Measurements from ENCODE around the gene UBA52.

The UBA52 gene

DNA sequence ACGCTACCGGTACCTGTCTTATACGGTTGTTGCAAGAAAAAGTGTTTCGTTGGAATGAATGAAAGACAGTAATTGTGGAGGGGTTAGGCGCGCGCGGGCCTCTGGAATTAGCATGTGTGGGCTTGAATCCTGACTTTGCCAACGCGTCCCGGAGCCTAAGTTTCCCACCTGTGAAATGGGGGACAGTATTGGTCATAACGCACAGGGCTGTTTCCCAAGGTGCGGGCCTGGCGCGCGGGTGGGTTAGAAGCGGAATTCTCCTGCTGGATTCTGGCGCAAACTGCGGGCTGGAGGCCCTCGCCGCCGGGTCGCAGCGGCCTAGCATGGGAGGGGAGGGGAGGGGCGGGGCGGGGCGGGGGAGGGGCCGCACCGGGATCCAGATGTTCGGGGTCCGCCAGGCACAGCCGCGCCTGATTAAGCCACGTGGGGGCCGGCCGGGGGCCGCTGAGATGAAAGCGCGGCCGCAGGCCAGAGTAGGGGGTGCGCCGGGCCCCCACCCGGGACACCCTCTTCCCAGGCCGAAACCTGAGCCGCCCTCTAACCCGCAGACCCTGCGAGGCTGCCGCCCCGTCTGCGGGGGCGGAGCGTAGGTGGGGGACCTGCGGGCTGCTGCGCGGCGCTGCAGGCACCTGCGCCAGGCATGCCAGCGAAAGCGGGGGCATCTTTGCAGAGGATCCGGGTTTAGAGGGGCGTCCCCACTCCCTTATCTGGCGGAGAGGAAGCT, 39.8 kb downstream of the UBA52 start:
- no peak overlapping the region for H3K9ac ChIP-seq (ENCODE audit: low read length)
- no peak overlapping the region for H3K27ac ChIP-seq (ENCODE audit: low read depth, low read length)
- H3K4me3 ChIP-seq (ENCODE audit: low read depth, low read length), result peak overlapping the region; percentile 69
- H3K36me3 ChIP-seq (ENCODE audit: control insufficient read depth, insufficient read depth, low read length), result no peaks in the 10 kb centered on the region
- peaks cover 96% of the 10 kb centered on the region for H3K27me3 ChIP-seq (ENCODE audit: control insufficient read depth, insufficient read depth, low read length)
- H3K9me3 ChIP-seq (ENCODE audit: control insufficient read depth, insufficient read depth, low read depth, low read length), result no peaks in the 10 kb centered on the region
- peaks cover 53% of the 10 kb centered on the region for H3K4me1 ChIP-seq (ENCODE audit: control insufficient read depth, insufficient read depth, low read length)

DNA sequence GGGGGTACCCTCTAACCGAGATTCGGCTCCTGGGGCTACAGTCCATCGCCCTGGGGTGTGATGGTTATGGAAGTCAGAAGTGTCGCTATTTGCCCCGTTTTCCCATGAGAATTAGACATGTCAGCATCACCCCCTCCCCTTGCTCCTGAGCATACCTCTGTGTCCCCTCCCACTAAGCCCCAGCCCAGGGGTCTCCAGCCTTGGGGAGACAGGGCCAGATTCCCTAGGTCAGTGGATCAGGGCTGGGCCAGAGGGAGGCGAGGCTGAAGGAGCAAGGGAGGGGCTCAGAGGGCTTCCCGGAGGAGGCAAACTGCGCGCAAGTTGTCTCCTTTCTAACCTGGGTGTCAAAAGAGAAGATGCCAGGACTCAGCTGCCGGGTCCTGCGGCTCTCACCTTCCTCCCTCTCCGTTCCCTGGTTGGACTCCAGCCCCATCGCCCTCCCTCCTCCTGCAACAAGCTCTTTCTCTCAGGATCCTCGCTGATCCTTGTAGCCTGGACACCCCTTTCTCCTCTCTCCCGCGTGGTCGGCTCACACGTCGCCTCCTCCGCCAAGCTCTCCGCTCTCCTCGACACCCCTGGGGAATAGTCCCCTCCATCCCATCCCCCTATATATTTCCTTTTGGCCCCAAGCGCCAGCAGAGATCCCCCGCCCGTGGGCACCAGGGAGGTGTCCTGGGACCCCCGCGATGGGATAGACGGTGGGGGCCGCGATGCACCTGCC, 40.6 kb downstream of the UBA52 start:
- Histone ChIP-seq H3K4me3 (ENCODE audit: low read depth, low read length) (peak overlapping the region; percentile 69), H3K4me1 (ENCODE audit: control insufficient read depth, insufficient read depth, low read length) (peaks cover 53% of the 10 kb centered on the region), H3K27me3 (ENCODE audit: control insufficient read depth, insufficient read depth, low read length) (peaks cover 98% of the 10 kb centered on the region), H3K27ac (ENCODE audit: low read depth, low read length) (no peak overlapping the region), H3K9ac (ENCODE audit: low read length) (no peak overlapping the region), H3K9me3 (ENCODE audit: control insufficient read depth, insufficient read depth, low read depth, low read length) (no peaks in the 10 kb centered on the region), H3K36me3 (ENCODE audit: control insufficient read depth, insufficient read depth, low read length) (no peaks in the 10 kb centered on the region)

DNA sequence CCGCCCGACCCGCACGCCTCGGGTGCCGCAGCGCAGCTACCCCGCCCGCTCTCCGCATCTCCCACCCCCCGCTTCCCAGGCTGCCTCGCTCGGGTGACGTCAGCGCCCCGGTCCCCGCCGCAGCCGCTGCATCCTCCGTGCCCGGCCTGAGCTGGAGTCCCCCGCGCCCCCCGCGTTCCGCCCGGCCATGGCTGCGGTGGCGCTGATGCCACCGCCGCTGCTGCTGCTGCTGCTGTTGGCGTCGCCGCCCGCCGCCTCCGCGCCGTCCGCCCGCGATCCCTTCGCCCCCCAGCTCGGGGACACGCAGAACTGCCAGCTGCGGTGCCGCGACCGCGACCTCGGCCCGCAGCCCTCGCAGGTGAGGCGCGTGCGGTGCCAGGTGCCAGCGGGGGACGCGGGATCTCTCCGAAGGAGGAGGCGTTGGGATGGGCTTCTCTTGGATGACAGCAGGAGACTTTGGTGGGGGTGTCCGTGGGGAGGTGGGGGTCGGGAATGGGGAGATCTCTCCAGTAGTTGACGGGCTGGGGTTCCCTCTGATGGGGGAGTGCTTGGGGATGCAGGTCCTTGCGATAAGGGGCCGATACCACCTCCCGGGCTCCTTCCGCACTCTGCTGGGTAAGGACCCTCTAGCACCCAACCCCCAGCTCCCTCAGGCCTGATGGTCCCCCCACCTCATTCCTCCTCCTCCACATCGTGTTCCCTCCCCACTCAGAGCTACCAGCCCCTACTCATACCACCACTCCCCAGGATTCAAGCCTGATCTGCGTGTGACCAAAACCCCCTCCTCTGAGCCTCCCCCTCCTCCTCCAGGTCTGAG, 41.3 kb downstream of the UBA52 start, which contains the start of gene TMEM59L:
TSS of gene TMEM59L (plus strand) at position 99 of the 817 bp plus-strand sequence. CDS start at position 188, 89 bp downstream.
- Histone ChIP-seq H3K36me3 (ENCODE audit: control insufficient read depth, insufficient read depth, low read length) (no peaks in the 10 kb centered on the region), H3K9me3 (ENCODE audit: control insufficient read depth, insufficient read depth, low read depth, low read length) (no peaks in the 10 kb centered on the region), H3K27ac (ENCODE audit: low read depth, low read length) (no peak within 1 kb of the TSS), H3K27me3 (ENCODE audit: control insufficient read depth, insufficient read depth, low read length) (peaks cover 98% of the 10 kb centered on the region), H3K4me1 (ENCODE audit: control insufficient read depth, insufficient read depth, low read length) (peaks cover 46% of the 10 kb centered on the region), H3K4me3 (ENCODE audit: low read depth, low read length) (peak within 1 kb of the TSS; percentile 69), H3K9ac (ENCODE audit: low read length) (no peak within 1 kb of the TSS)

DNA sequence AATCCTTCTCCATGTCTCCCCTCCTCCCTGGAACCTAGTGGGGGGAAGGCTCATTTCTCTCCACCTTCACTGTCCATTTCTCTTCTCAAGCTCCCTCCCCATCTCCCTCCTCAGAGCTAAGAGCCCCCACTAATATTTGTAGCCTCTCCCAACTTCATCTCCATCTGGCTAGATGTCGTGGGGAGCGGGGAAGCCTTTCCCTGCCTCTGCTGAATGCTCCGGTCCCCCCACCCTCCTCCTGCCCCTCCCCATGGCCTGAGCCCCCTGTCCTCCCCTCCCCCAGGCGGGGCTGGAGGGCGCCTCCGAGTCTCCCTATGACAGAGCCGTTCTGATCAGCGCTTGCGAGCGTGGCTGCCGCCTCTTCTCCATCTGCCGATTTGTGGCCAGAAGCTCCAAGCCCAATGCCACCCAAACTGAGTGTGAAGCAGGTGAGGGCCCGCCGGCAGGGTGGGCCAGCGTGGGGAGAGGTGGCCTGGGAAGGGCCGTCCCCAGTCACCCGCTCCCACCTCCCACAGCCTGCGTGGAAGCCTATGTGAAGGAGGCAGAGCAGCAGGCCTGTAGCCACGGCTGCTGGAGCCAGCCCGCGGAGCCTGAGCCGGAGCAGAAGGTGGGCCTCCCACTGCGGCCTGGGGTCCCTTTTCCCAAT, 42.1 kb downstream of the UBA52 start:
- Histone ChIP-seq H3K36me3 (ENCODE audit: control insufficient read depth, insufficient read depth, low read length) (no peaks in the 10 kb centered on the region), H3K9ac (ENCODE audit: low read length) (no peak overlapping the region), H3K9me3 (ENCODE audit: control insufficient read depth, insufficient read depth, low read depth, low read length) (no peaks in the 10 kb centered on the region), H3K27me3 (ENCODE audit: control insufficient read depth, insufficient read depth, low read length) (peaks cover 91% of the 10 kb centered on the region), H3K27ac (ENCODE audit: low read depth, low read length) (no peak overlapping the region), H3K4me1 (ENCODE audit: control insufficient read depth, insufficient read depth, low read length) (peaks cover 40% of the 10 kb centered on the region), H3K4me3 (ENCODE audit: low read depth, low read length) (peak overlapping the region; percentile 69)

DNA sequence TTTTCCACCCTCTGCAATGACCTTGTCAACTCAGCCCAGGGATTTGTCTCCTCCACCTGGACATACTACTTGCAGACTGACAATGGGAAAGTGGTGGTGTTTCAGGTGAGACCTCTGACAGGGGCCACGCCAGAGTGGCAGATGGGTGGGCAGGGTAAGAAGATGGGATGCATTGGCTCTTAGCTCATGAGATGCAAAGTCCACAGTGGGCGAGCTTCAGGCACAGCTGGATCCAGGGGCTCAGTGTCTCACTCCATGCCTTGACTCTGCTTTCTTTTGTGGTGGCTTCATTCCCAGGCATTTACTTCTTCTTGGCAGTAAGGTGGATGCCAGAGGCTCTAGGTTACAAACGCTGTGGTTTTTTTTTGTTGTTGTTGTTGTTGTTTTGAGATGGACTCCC, 44.4 kb downstream of the UBA52 start:
- no peak overlapping the region for H3K9ac ChIP-seq (ENCODE audit: low read length)
- no peaks in the 10 kb centered on the region for H3K36me3 ChIP-seq (ENCODE audit: control insufficient read depth, insufficient read depth, low read length)
- H3K27ac ChIP-seq (ENCODE audit: low read depth, low read length), result no peak overlapping the region
- peaks cover 69% of the 10 kb centered on the region for H3K27me3 ChIP-seq (ENCODE audit: control insufficient read depth, insufficient read depth, low read length)
- H3K4me1 ChIP-seq (ENCODE audit: control insufficient read depth, insufficient read depth, low read length), result peaks cover 22% of the 10 kb centered on the region
- H3K9me3 ChIP-seq (ENCODE audit: control insufficient read depth, insufficient read depth, low read depth, low read length), result no peaks in the 10 kb centered on the region
- no peak overlapping the region for H3K4me3 ChIP-seq (ENCODE audit: low read depth, low read length)

DNA sequence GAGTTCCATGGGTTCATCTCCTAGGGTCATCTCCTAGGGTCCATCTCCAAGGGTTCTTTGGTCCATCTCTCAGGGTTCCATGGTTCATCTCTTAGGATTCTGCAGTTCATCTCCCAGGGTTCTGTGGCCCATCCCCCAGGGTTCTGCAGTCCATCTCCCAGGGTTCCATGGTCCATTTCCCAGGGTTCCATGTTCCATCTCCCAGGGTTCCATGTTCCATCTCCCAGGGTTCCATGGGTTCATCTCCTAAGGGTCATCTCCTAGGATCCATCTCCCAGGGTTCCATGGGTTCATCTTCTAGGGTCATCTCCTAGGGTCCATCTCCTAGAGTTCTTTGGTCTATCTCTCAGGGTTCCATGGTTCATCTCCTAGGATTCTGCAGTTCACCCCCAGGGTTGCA, 45.9 kb downstream of the UBA52 start:
- no peaks in the 10 kb centered on the region for H3K9me3 ChIP-seq (ENCODE audit: control insufficient read depth, insufficient read depth, low read depth, low read length)
- H3K27me3 ChIP-seq (ENCODE audit: control insufficient read depth, insufficient read depth, low read length), result peaks cover 54% of the 10 kb centered on the region
- H3K9ac ChIP-seq (ENCODE audit: low read length), result no peak overlapping the region
- H3K4me3 ChIP-seq (ENCODE audit: low read depth, low read length), result no peak overlapping the region
- no peaks in the 10 kb centered on the region for H3K36me3 ChIP-seq (ENCODE audit: control insufficient read depth, insufficient read depth, low read length)
- H3K27ac ChIP-seq (ENCODE audit: low read depth, low read length), result no peak overlapping the region
- H3K4me1 ChIP-seq (ENCODE audit: control insufficient read depth, insufficient read depth, low read length), result peaks cover 11% of the 10 kb centered on the region

DNA sequence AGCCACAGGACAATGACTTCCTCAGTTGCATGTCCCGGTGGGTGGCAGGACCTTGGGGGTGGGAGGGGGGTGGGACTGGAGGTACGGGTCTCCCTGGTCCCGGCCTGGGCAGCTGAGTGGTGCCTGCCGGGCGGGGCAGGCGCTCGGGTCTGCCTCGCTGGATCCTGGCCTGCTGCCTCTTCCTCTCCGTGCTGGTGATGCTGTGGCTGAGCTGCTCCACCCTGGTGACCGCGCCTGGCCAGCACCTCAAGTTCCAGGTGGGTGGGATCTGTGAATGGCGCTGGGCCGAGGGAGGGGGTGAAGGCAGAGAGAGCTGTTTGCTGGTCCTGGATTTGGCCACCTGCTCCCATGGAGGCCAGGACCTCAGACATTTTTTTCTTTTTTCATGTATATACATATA, 46.6 kb downstream of the UBA52 start:
- no peak overlapping the region for H3K4me3 ChIP-seq (ENCODE audit: low read depth, low read length)
- H3K36me3 ChIP-seq (ENCODE audit: control insufficient read depth, insufficient read depth, low read length), result no peaks in the 10 kb centered on the region
- H3K9ac ChIP-seq (ENCODE audit: low read length), result no peak overlapping the region
- peaks cover 47% of the 10 kb centered on the region for H3K27me3 ChIP-seq (ENCODE audit: control insufficient read depth, insufficient read depth, low read length)
- H3K9me3 ChIP-seq (ENCODE audit: control insufficient read depth, insufficient read depth, low read depth, low read length), result no peaks in the 10 kb centered on the region
- peaks cover 10% of the 10 kb centered on the region for H3K4me1 ChIP-seq (ENCODE audit: control insufficient read depth, insufficient read depth, low read length)
- H3K27ac ChIP-seq (ENCODE audit: low read depth, low read length), result no peak overlapping the region

DNA sequence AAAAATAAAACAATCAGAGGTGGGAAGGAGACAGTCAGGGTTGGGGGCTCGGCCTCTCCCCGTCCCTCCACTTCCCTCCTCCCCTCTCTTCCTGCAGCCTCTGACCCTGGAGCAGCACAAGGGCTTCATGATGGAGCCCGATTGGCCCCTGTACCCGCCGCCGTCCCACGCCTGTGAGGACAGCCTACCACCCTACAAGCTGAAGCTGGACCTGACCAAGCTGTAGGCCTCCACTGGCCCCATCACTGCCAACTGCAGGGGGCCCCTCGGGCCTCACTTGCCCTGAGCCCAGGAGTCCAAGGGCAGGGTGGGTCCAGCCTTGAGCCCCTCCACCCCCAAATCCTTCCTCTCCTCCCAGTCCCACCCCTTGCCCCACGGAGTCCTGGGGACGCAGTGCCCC, 48.7 kb downstream of the UBA52 start:
- H3K27me3 ChIP-seq (ENCODE audit: control insufficient read depth, insufficient read depth, low read length), result peaks cover 26% of the 10 kb centered on the region
- H3K4me1 ChIP-seq (ENCODE audit: control insufficient read depth, insufficient read depth, low read length), result no peaks in the 10 kb centered on the region
- no peaks in the 10 kb centered on the region for H3K9me3 ChIP-seq (ENCODE audit: control insufficient read depth, insufficient read depth, low read depth, low read length)
- no peak overlapping the region for H3K9ac ChIP-seq (ENCODE audit: low read length)
- H3K27ac ChIP-seq (ENCODE audit: low read depth, low read length), result no peak overlapping the region
- H3K4me3 ChIP-seq (ENCODE audit: low read depth, low read length), result no peak overlapping the region
- no peaks in the 10 kb centered on the region for H3K36me3 ChIP-seq (ENCODE audit: control insufficient read depth, insufficient read depth, low read length)

DNA sequence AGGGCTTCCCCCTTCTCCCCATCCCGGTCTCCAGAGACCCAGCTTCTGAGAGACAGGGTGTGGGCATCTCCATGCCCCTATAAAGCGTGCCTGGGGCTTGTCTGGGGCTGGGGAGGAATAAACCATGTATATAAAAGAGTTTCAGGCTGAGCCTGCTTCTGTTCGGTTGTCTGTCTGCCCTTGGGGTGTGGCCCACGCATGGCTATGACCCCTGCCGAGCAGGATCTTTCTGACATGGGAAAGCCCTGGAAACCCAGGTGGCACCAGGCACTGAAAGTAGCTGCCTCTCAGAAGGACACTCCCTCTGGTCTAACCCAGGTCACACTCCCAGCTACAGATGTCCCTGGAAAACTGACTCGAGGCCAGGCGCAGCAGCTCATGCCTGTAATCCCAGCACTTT, 49.2 kb downstream of the UBA52 start:
- H3K9ac ChIP-seq (ENCODE audit: low read length), result no peak overlapping the region
- peaks cover 20% of the 10 kb centered on the region for H3K27me3 ChIP-seq (ENCODE audit: control insufficient read depth, insufficient read depth, low read length)

DNA sequence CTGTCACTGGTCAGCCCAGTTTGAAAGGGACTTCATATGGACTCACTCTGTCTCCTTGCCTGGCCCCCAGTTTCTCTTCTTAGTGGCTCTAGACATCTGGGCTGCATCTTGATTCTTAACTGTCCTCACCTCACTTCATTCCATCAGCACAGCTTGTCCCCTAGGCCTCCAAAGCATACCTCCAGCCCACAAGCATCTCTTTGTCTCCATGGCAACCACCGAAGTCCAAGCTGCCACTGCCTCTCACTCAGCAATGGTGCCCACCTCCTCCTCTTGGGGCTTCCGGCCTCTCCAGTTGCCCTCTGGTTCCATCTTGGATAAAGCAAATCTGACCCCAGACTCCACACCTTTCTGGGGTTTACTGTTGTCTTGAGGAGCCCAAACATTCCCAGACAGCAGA, 55.2 kb downstream of the UBA52 start:
- H3K4me3 ChIP-seq (ENCODE audit: low read depth, low read length), result no peak overlapping the region
- no peak overlapping the region for H3K9ac ChIP-seq (ENCODE audit: low read length)
- H3K9me3 ChIP-seq (ENCODE audit: control insufficient read depth, insufficient read depth, low read depth, low read length), result no peaks in the 10 kb centered on the region
- H3K27me3 ChIP-seq (ENCODE audit: control insufficient read depth, insufficient read depth, low read length), result peaks cover 7% of the 10 kb centered on the region; the same call in 1 of the 2 replicates
- no peak overlapping the region for H3K27ac ChIP-seq (ENCODE audit: low read depth, low read length)
- H3K4me1 ChIP-seq (ENCODE audit: control insufficient read depth, insufficient read depth, low read length), result no peaks in the 10 kb centered on the region
- H3K36me3 ChIP-seq (ENCODE audit: control insufficient read depth, insufficient read depth, low read length), result no peaks in the 10 kb centered on the region

More for the DNA sequence above, 49.2 kb downstream of the UBA52 start:
- no peaks in the 10 kb centered on the region for H3K9me3 ChIP-seq (ENCODE audit: control insufficient read depth, insufficient read depth, low read depth, low read length)
- H3K36me3 ChIP-seq (ENCODE audit: control insufficient read depth, insufficient read depth, low read length), result no peaks in the 10 kb centered on the region
- H3K27ac ChIP-seq (ENCODE audit: low read depth, low read length), result no peak overlapping the region
- H3K4me1 ChIP-seq (ENCODE audit: control insufficient read depth, insufficient read depth, low read length), result no peaks in the 10 kb centered on the region
- H3K4me3 ChIP-seq (ENCODE audit: low read depth, low read length), result no peak overlapping the region
